NB4 (cell line): ENCODE data around the gene ROBO1.

Experiments
- CTCF ChIP-seq: IDR thresholded peaks from one replicate; pipeline ENCODE4 v1.5.1; 2012; ENCODE audit warnings: low read depth, low read length
- MAX ChIP-seq: IDR thresholded peaks from 2 replicates; pipeline ENCODE4 v1.6.1; 2011; ENCODE audit warnings: low read depth, low read length
- MYC ChIP-seq: IDR thresholded peaks from 2 replicates; pipeline ENCODE4 v1.6.1; 2011; ENCODE audit warnings: low read depth, low read length
- POLR2A ChIP-seq: IDR thresholded peaks from 2 replicates; pipeline ENCODE4 v1.6.1; 2011; ENCODE audit warnings: mild to moderate bottlenecking; ENCODE audit not compliant: insufficient read length; ENCODE audit errors: extremely low read depth

GRCh38 chr3:79337798-79338197 lies 430.0 kb downstream of the ROBO1 start:
- TF ChIP-seq CTCF (no peak), POLR2A (no peak), MYC (no peak), MAX (no peak)
